ENCODE measurements around the gene CTAGE9. TPM values are rescaled to one million over a fixed set of nuclear protein-coding genes. Genes with fewer than 3 reads are reported as not detected.

Gene CTAGE9
- total RNA-seq, 4 donors from 2014 or later: not detected

GRCh38 chr6:131678442-131678841 lies 32.4 kb downstream of the CTAGE9 start:
- H3K4me1 ChIP-seq: no peaks in the 10 kb centered on the region
- no peak for DNase-seq
- no peak overlapping the region for H3K27ac ChIP-seq
- TF ChIP-seq POLR2A (IDR thresholded peaks at IDR 0.05) (no peak), CTCF (IDR thresholded peaks at IDR 0.05) (no peak)
- H3K9me3 ChIP-seq: no peaks in the 10 kb centered on the region
- H3K27me3 ChIP-seq: no peaks in the 10 kb centered on the region
- H3K36me3 ChIP-seq: no peaks in the 10 kb centered on the region
- no peak overlapping the region for H3K4me3 ChIP-seq

- Histone ChIP-seq H3K9me3 (no peaks in the 10 kb centered on the region), H3K4me1 (no peaks in the 10 kb centered on the region), H3K36me3 (no peaks in the 10 kb centered on the region), H3K27ac (no peak overlapping the region), H3K4me3 (no peak overlapping the region), H3K27me3 (no peaks in the 10 kb centered on the region)
- DNase-seq: no peak
- TF ChIP-seq CTCF (IDR thresholded peaks at IDR 0.05) (no peak), POLR2A (IDR thresholded peaks at IDR 0.05) (no peak)
These were observed 37.6 kb downstream of the CTAGE9 start for GRCh38 chr6:131673184-131673583.

GRCh38 chr6:131669891-131670290 lies 40.9 kb downstream of the CTAGE9 start:
- Histone ChIP-seq H3K27ac (no peak overlapping the region), H3K9me3 (no peaks in the 10 kb centered on the region), H3K4me1 (no peaks in the 10 kb centered on the region), H3K27me3 (no peaks in the 10 kb centered on the region), H3K36me3 (no peaks in the 10 kb centered on the region), H3K4me3 (no peak overlapping the region)
- no peak for TF ChIP-seq POLR2A (IDR thresholded peaks at IDR 0.05)
- no peak for TF ChIP-seq CTCF (IDR thresholded peaks at IDR 0.05)
- DNase-seq: no peak

- Histone ChIP-seq H3K27ac (no peak overlapping the region), H3K9me3 (no peaks in the 10 kb centered on the region), H3K36me3 (no peaks in the 10 kb centered on the region), H3K4me3 (no peak overlapping the region), H3K4me1 (no peaks in the 10 kb centered on the region), H3K27me3 (no peaks in the 10 kb centered on the region)
- no peak for DNase-seq
- TF ChIP-seq CTCF (IDR thresholded peaks at IDR 0.05) (no peak), POLR2A (IDR thresholded peaks at IDR 0.05) (no peak)
These were observed 47.1 kb downstream of the CTAGE9 start for GRCh38 chr6:131663578-131664165.

GRCh38 chr6:131660195-131660594 lies 50.6 kb downstream of the CTAGE9 start:
- TF ChIP-seq CTCF (IDR thresholded peaks at IDR 0.05) (no peak), POLR2A (IDR thresholded peaks at IDR 0.05) (no peak)
- Histone ChIP-seq H3K27me3 (no peaks in the 10 kb centered on the region), H3K4me1 (no peaks in the 10 kb centered on the region), H3K27ac (no peak overlapping the region), H3K36me3 (peaks cover 0 to 2% (median 0%) of the 10 kb centered on the region in 3 donors), H3K9me3 (no peaks in the 10 kb centered on the region), H3K4me3 (no peak overlapping the region)
- DNase-seq: no peak

Other genes starting within 250 kb of the CTAGE9 start
- not detected for gene ARG1, start 137.8 kb downstream of the CTAGE9 start, total RNA-seq
- gene MED23, start 82.8 kb downstream of the CTAGE9 start, total RNA-seq: 10 to 100 TPM; 28.8 to 50.3 (median 36.7) TPM
- gene ENPP3, start 73.7 kb downstream of the CTAGE9 start, total RNA-seq: 10 to 100 TPM in 3 of 4 donors, 1 to 10 TPM in 1; 4.1 to 27.2 (median 18.0) TPM
- 1 to 10 TPM in 3 of 4 donors, not detected in 1; 3.2 to 7.2 (median 4.1) TPM for gene OR2A4, start 9.6 kb downstream of the CTAGE9 start, total RNA-seq
- 1 to 10 TPM; 1.7 to 9.4 (median 7.1) TPM for gene ENPP1, start 97.0 kb upstream of the CTAGE9 start, total RNA-seq
- gene CCN2, start 240.4 kb upstream of the CTAGE9 start, total RNA-seq: 100 to 1,000 TPM in 1 of 4 donors, 10 to 100 TPM in 3; 28.7 to 262 (median 72.2) TPM

Data from Peyer's patch (tissue), 4 donors.